ENCODE measurements around the gene ARSG.
A peak's percentile ranks its signal among the peaks of the same experiment; 100 is the strongest.
"Not testable (repeated sequence)": the region's sequence is repeated elsewhere in the genome, so short reads cannot be mapped to it uniquely, and the experiment has no call there.

ARSG gene

GRCh38 chr17:68398691-68399637 is 107.7 kb downstream of the ARSG start:
- Histone ChIP-seq H3K36me3 (peaks cover 69% of the 10 kb centered on the region), H3K4me1 (ENCODE audit: control insufficient read depth in 1 of 2, insufficient read depth in 1 of 2, low read depth in 1 of 2, low read length in 1 of 2) (peaks cover 8 to 12% of the 10 kb centered on the region in 2 experiments), H3K9me3 (no peaks in the 10 kb centered on the region), H3K27me3 (no peaks in the 10 kb centered on the region), H3K27ac (peak overlapping the region; percentile 63), H3K4me3 (ENCODE audit: low read depth in 1 of 2, low read length in 1 of 2) (peak overlapping the region in 1 of 2 experiments; percentile 7)
- peak; percentile 79 for TF ChIP-seq CTCF (IDR thresholded peaks at IDR 0.05)

- H3K27me3 ChIP-seq = no peaks in the 10 kb centered on the region
- peaks cover 66% of the 10 kb centered on the region for H3K36me3 ChIP-seq
- no peak overlapping the region for H3K27ac ChIP-seq
- no peaks in the 10 kb centered on the region for H3K9me3 ChIP-seq
- no peak overlapping the region for H3K4me3 ChIP-seq (ENCODE audit: low read depth in 1 of 2, low read length in 1 of 2)
- peaks cover 8 to 12% of the 10 kb centered on the region in 2 experiments for H3K4me1 ChIP-seq (ENCODE audit: control insufficient read depth in 1 of 2, insufficient read depth in 1 of 2, low read depth in 1 of 2, low read length in 1 of 2)
- TF ChIP-seq CTCF (IDR thresholded peaks at IDR 0.05) = no peak
Observed at GRCh38 chr17:68399638-68400403, 108.5 kb downstream of the ARSG start.

GRCh38 chr17:68400404-68400735 is 109.1 kb downstream of the ARSG start:
- Histone ChIP-seq H3K36me3 (peaks cover 61% of the 10 kb centered on the region), H3K4me3 (ENCODE audit: low read depth in 1 of 2, low read length in 1 of 2) (no peak overlapping the region), H3K4me1 (ENCODE audit: control insufficient read depth in 1 of 2, insufficient read depth in 1 of 2, low read depth in 1 of 2, low read length in 1 of 2) (peaks cover 8 to 12% of the 10 kb centered on the region in 2 experiments), H3K9me3 (no peaks in the 10 kb centered on the region), H3K27me3 (no peaks in the 10 kb centered on the region), H3K27ac (no peak overlapping the region)
- TF ChIP-seq CTCF (IDR thresholded peaks at IDR 0.05) = no peak

GRCh38 chr17:68401288-68401687 is 110.0 kb downstream of the ARSG start:
- Histone ChIP-seq H3K4me3 (ENCODE audit: low read depth in 1 of 2, low read length in 1 of 2) (no peak overlapping the region), H3K27ac (no peak overlapping the region), H3K9me3 (no peaks in the 10 kb centered on the region), H3K4me1 (ENCODE audit: control insufficient read depth in 1 of 2, insufficient read depth in 1 of 2, low read depth in 1 of 2, low read length in 1 of 2) (peaks cover 8 to 12% of the 10 kb centered on the region in 2 experiments), H3K36me3 (peaks cover 55% of the 10 kb centered on the region), H3K27me3 (no peaks in the 10 kb centered on the region)
- no peak for TF ChIP-seq CTCF (IDR thresholded peaks at IDR 0.05)

- H3K4me3 ChIP-seq (ENCODE audit: low read depth in 1 of 2, low read length in 1 of 2) = no peak overlapping the region
- H3K9me3 ChIP-seq = no peaks in the 10 kb centered on the region
- TF ChIP-seq CTCF (IDR thresholded peaks at IDR 0.05) = no peak
- H3K27ac ChIP-seq = no peak overlapping the region
- H3K4me1 ChIP-seq (ENCODE audit: control insufficient read depth in 1 of 2, insufficient read depth in 1 of 2, low read depth in 1 of 2, low read length in 1 of 2) = peaks cover 8 to 12% of the 10 kb centered on the region in 2 experiments
- H3K36me3 ChIP-seq = peaks cover 38% of the 10 kb centered on the region
- no peaks in the 10 kb centered on the region for H3K27me3 ChIP-seq
Observed at GRCh38 chr17:68403122-68403521, 111.8 kb downstream of the ARSG start.

- H3K4me1 ChIP-seq (ENCODE audit: control insufficient read depth in 1 of 2, insufficient read depth in 1 of 2, low read depth in 1 of 2, low read length in 1 of 2); H3K9me3 ChIP-seq; H3K4me3 ChIP-seq (ENCODE audit: low read depth in 1 of 2, low read length in 1 of 2); H3K27me3 ChIP-seq; H3K27ac ChIP-seq: not testable (repeated sequence)
- peaks cover 36% of the 10 kb centered on the region for H3K36me3 ChIP-seq
Observed at GRCh38 chr17:68403837-68404236, 112.5 kb downstream of the ARSG start.

GRCh38 chr17:68407656-68408055 is 116.4 kb downstream of the ARSG start:
- not testable (repeated sequence) for H3K27ac ChIP-seq; H3K4me3 ChIP-seq (ENCODE audit: low read depth in 1 of 2, low read length in 1 of 2); H3K9me3 ChIP-seq; H3K27me3 ChIP-seq; H3K4me1 ChIP-seq (ENCODE audit: control insufficient read depth in 1 of 2, insufficient read depth in 1 of 2, low read depth in 1 of 2, low read length in 1 of 2)
- H3K36me3 ChIP-seq = peaks cover 11% of the 10 kb centered on the region
